AG04450 (cell line): ENCODE measurements around the gene NLRP5. TPM values are rescaled to one million over a fixed set of nuclear protein-coding genes. Genes with fewer than 3 reads are reported as not detected.

Source experiments
- CTCF ChIA-PET: fragments of 300-600, 350-600 bp; formaldehyde crosslinking; extraction: SDS; loops from one replicate; lab custom pipeline; 2022; ENCODE audit warnings: antibody characterized with exemption, inconsistent platforms; lab: Charles Lee
- POLR2A ChIA-PET: fragments of 350-600 bp; formaldehyde crosslinking; extraction: SDS; loops from one replicate; lab custom pipeline; 2021; ENCODE audit warnings: antibody characterized with exemption, inconsistent platforms; lab: Yijun Ruan, JAX
- DNase-seq: peaks from one replicate; pipeline ENCODE4 v3.0.0-alpha.2; 2011; ENCODE audit warnings: low read depth, low spot score
- H3K27ac ChIP-seq: one replicate; pipeline ENCODE4 v1.5.1; 2012; ENCODE audit warnings: low read depth, low read length, control low read depth
- H3K27me3 ChIP-seq: one replicate; pipeline ENCODE4 v1.6.0; 2012; ENCODE audit warnings: low read length; ENCODE audit not compliant: control insufficient read depth, insufficient read depth
- H3K4me3 ChIP-seq: 2 replicates; pipeline ENCODE4 v1.5.1; 2011; ENCODE audit warnings: mild to moderate bottlenecking, low read depth, low read length, control low read depth
- H3K9me3 ChIP-seq: 2 replicates; pipeline ENCODE4 v1.5.1; 2012; ENCODE audit warnings: low read length; ENCODE audit not compliant: control insufficient read depth, insufficient read depth
- CTCF ChIP-seq: IDR thresholded peaks from 2 replicates; pipeline ENCODE4 v1.5.1; 2011; ENCODE audit warnings: low read depth, low read length, control low read depth, inconsistent platforms
- polyA plus RNA-seq: library from polyadenylated mRNA; depleted of rRNA; stranded (reverse); fragments of >200 nt; gene quantifications from 2 replicates; pipeline ENCODE4 v1.2.3, GENCODE V29; 2011

Gene NLRP5
- polyA plus RNA-seq, 1 experiment, result not detected

GRCh38 chr19:56091066-56091490 lies 104.5 kb downstream of the NLRP5 start:
- no peak overlapping the region for H3K4me3 ChIP-seq
- ChIA-PET POLR2A (interaction anchor here (1.1 kb wide), 1 partner anchor 30 kb away, joined by 4 read pairs; the partner anchor contains the start of gene ZNF787), CTCF (interaction anchor here (0.6 to 1.8 kb wide), 5 partner anchors 10 to 79 kb away, joined by 3 to 5 read pairs (median 3); no protein-coding TSS in a partner anchor)
- no peaks in the 10 kb centered on the region for H3K27me3 ChIP-seq
- no peak for TF ChIP-seq CTCF
- H3K27ac ChIP-seq, result peak overlapping the region; percentile 39
- no peak for DNase-seq
- H3K9me3 ChIP-seq, result peaks cover 14% of the 10 kb centered on the region

GRCh38 chr19:56091751-56092546 lies 105.4 kb downstream of the NLRP5 start:
- H3K9me3 ChIP-seq, result peaks cover 14% of the 10 kb centered on the region
- POLR2A ChIA-PET, result no interaction called here
- TF ChIP-seq CTCF, result no peak
- no peak for DNase-seq
- CTCF ChIA-PET, result interaction anchor here (0.6 to 1.8 kb wide), 5 partner anchors 11 to 78 kb away, joined by 3 to 5 read pairs (median 3); no protein-coding TSS in a partner anchor
- no peak overlapping the region for H3K27ac ChIP-seq
- H3K27me3 ChIP-seq, result no peaks in the 10 kb centered on the region
- H3K4me3 ChIP-seq, result no peak overlapping the region

- DNase-seq, result no peak
- Histone ChIP-seq H3K27me3 (no peaks in the 10 kb centered on the region), H3K27ac (no peak overlapping the region), H3K9me3 (peaks cover 18% of the 10 kb centered on the region), H3K4me3 (no peak overlapping the region)
- ChIA-PET POLR2A (no interaction called here), CTCF (no interaction called here)
- TF ChIP-seq CTCF, result no peak
Measured at GRCh38 chr19:56092685-56093631, 106.4 kb downstream of the NLRP5 start.

GRCh38 chr19:56094449-56094848 lies 107.9 kb downstream of the NLRP5 start:
- ChIA-PET POLR2A (no interaction called here), CTCF (no interaction called here)
- no peak for TF ChIP-seq CTCF
- DNase-seq, result no peak
- no peaks in the 10 kb centered on the region for H3K27me3 ChIP-seq
- H3K27ac ChIP-seq, result no peak overlapping the region
- peaks cover 31% of the 10 kb centered on the region for H3K9me3 ChIP-seq
- H3K4me3 ChIP-seq, result no peak overlapping the region
